ENCODE results near the gene MAP2K7.

DNA sequence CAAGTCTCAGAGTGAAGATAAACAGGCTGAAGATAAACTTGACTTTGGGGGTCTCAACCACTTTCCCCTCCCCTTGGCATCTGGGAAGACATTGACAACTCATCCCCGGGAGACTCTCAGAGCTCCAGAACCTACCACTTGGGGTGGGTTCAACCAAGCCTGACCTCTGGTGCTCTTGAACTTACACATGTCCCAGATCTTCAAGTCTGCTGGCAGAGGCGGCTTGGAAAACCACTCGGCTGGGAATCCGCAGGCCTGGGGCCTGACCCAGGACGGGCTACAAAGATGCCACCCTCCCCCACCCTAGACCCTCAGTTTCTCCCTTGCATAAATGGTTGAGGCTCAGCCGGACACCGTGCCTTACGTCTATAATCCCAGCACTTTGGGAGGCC lies 14.9 kb upstream of the MAP2K7 start:
- TF ChIP-seq, protein P1, sequence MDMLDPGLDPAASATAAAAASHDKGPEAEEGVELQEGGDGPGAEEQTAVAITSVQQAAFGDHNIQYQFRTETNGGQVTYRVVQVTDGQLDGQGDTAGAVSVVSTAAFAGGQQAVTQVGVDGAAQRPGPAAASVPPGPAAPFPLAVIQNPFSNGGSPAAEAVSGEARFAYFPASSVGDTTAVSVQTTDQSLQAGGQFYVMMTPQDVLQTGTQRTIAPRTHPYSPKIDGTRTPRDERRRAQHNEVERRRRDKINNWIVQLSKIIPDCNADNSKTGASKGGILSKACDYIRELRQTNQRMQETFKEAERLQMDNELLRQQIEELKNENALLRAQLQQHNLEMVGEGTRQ (CRISPR knock-in tag; IDR thresholded peaks at IDR 0.05): no peak
- TF ChIP-seq ATF1 (CRISPR knock-in tag; IDR thresholded peaks at IDR 0.05) (no peak), KAT7 (CRISPR knock-in tag; IDR thresholded peaks at IDR 0.05; ENCODE audit: borderline replicate concordance) (no peak), ELF4 (CRISPR knock-in tag; IDR thresholded peaks at IDR 0.05; ENCODE audit: low read depth) (no peak), ZNF423 (CRISPR knock-in tag; IDR thresholded peaks at IDR 0.05) (no peak)
- TF ChIP-seq, protein P2, sequence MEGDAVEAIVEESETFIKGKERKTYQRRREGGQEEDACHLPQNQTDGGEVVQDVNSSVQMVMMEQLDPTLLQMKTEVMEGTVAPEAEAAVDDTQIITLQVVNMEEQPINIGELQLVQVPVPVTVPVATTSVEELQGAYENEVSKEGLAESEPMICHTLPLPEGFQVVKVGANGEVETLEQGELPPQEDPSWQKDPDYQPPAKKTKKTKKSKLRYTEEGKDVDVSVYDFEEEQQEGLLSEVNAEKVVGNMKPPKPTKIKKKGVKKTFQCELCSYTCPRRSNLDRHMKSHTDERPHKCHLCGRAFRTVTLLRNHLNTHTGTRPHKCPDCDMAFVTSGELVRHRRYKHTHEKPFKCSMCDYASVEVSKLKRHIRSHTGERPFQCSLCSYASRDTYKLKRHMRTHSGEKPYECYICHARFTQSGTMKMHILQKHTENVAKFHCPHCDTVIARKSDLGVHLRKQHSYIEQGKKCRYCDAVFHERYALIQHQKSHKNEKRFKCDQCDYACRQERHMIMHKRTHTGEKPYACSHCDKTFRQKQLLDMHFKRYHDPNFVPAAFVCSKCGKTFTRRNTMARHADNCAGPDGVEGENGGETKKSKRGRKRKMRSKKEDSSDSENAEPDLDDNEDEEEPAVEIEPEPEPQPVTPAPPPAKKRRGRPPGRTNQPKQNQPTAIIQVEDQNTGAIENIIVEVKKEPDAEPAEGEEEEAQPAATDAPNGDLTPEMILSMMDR (IDR thresholded peaks at IDR 0.05): no peak
- TF ChIP-seq, protein P3, sequence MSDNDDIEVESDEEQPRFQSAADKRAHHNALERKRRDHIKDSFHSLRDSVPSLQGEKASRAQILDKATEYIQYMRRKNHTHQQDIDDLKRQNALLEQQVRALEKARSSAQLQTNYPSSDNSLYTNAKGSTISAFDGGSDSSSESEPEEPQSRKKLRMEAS (CRISPR knock-in tag; IDR thresholded peaks at IDR 0.05): no peak
